ENCODE data around the gene RALGPS1. TPM values are rescaled to one million over a fixed set of nuclear protein-coding genes. Genes with fewer than 3 reads are reported as not detected.

Gene RALGPS1
- total RNA-seq, 1 experiment from 2014 or later, result 28.5 TPM

DNA sequence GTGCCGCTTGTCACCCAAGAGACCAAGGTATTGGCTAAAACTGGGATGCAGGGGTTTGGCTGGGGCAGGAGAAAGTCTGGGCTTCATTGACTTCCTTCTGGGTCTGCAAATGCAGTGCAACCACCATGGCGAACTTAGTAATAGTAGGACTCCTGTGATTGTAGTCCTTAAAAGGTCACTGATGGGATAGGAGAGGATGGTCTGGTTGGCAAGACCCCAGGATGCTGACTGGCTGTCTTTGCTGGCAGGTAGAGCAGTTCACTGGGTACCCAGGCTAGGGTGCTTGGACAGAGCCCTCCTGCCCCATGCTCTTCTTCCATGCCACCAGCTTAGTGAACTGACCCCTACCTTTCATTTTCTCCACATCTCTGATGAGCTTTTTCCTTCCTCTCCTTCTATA lies 170.6 kb downstream of the RALGPS1 start:
- Mint-ChIP-seq H3K4me3 (no peak overlapping the region), H3K27me3 (ENCODE audit: low read depth) (no peaks in the 10 kb centered on the region), H3K27ac (no peak overlapping the region), H3K9me3 (no peaks in the 10 kb centered on the region), H3K4me1 (no peaks in the 10 kb centered on the region), H3K36me3 (no peaks in the 10 kb centered on the region)
- ATAC-seq (no peak), DNase-seq (ENCODE audit: low spot score) (no peak)
- CTCF ChIA-PET, result no interaction called here
- no peak for TF ChIP-seq ZNF121 (CRISPR knock-in tag; IDR thresholded peaks at IDR 0.05)
- TF ChIP-seq, protein P1, sequence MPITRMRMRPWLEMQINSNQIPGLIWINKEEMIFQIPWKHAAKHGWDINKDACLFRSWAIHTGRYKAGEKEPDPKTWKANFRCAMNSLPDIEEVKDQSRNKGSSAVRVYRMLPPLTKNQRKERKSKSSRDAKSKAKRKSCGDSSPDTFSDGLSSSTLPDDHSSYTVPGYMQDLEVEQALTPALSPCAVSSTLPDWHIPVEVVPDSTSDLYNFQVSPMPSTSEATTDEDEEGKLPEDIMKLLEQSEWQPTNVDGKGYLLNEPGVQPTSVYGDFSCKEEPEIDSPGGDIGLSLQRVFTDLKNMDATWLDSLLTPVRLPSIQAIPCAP (CRISPR knock-in tag; IDR thresholded peaks at IDR 0.05), result no peak
- TF ChIP-seq NFE2L1 (CRISPR knock-in tag; IDR thresholded peaks at IDR 0.05), result no peak
- no peak for TF ChIP-seq ZNF671 (CRISPR knock-in tag; IDR thresholded peaks at IDR 0.05)
- TF ChIP-seq, protein P2, sequence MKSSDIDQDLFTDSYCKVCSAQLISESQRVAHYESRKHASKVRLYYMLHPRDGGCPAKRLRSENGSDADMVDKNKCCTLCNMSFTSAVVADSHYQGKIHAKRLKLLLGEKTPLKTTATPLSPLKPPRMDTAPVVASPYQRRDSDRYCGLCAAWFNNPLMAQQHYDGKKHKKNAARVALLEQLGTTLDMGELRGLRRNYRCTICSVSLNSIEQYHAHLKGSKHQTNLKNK (CRISPR knock-in tag; IDR thresholded peaks at IDR 0.05), result no peak
- TF ChIP-seq, protein P3, sequence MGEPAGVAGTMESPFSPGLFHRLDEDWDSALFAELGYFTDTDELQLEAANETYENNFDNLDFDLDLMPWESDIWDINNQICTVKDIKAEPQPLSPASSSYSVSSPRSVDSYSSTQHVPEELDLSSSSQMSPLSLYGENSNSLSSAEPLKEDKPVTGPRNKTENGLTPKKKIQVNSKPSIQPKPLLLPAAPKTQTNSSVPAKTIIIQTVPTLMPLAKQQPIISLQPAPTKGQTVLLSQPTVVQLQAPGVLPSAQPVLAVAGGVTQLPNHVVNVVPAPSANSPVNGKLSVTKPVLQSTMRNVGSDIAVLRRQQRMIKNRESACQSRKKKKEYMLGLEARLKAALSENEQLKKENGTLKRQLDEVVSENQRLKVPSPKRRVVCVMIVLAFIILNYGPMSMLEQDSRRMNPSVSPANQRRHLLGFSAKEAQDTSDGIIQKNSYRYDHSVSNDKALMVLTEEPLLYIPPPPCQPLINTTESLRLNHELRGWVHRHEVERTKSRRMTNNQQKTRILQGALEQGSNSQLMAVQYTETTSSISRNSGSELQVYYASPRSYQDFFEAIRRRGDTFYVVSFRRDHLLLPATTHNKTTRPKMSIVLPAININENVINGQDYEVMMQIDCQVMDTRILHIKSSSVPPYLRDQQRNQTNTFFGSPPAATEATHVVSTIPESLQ (CRISPR knock-in tag; IDR thresholded peaks at IDR 0.05), result no peak
- no peak for TF ChIP-seq GTF2I (CRISPR knock-in tag; conservative IDR thresholded peaks at IDR 0.05)
- TF ChIP-seq, protein P4, sequence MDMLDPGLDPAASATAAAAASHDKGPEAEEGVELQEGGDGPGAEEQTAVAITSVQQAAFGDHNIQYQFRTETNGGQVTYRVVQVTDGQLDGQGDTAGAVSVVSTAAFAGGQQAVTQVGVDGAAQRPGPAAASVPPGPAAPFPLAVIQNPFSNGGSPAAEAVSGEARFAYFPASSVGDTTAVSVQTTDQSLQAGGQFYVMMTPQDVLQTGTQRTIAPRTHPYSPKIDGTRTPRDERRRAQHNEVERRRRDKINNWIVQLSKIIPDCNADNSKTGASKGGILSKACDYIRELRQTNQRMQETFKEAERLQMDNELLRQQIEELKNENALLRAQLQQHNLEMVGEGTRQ (CRISPR knock-in tag; IDR thresholded peaks at IDR 0.05), result no peak
- no peak for TF ChIP-seq FOXP1 (CRISPR knock-in tag; IDR thresholded peaks at IDR 0.05; ENCODE audit: borderline replicate concordance)
- no peak for TF ChIP-seq ZNF138 (CRISPR knock-in tag; conservative IDR thresholded peaks at IDR 0.05)
- no peak for TF ChIP-seq NFYB (CRISPR knock-in tag; conservative IDR thresholded peaks at IDR 0.05; ENCODE audit: low read depth)
- TF ChIP-seq ESRRA (CRISPR knock-in tag; IDR thresholded peaks at IDR 0.05; ENCODE audit: borderline replicate concordance), result no peak
- no peak for TF ChIP-seq NFATC4 (CRISPR knock-in tag; IDR thresholded peaks at IDR 0.05)
- no peak for TF ChIP-seq RELA (CRISPR knock-in tag; IDR thresholded peaks at IDR 0.05; ENCODE audit: borderline replicate concordance)
- TF ChIP-seq ZNF232 (CRISPR knock-in tag; IDR thresholded peaks at IDR 0.05), result no peak
- TF ChIP-seq, protein P5, sequence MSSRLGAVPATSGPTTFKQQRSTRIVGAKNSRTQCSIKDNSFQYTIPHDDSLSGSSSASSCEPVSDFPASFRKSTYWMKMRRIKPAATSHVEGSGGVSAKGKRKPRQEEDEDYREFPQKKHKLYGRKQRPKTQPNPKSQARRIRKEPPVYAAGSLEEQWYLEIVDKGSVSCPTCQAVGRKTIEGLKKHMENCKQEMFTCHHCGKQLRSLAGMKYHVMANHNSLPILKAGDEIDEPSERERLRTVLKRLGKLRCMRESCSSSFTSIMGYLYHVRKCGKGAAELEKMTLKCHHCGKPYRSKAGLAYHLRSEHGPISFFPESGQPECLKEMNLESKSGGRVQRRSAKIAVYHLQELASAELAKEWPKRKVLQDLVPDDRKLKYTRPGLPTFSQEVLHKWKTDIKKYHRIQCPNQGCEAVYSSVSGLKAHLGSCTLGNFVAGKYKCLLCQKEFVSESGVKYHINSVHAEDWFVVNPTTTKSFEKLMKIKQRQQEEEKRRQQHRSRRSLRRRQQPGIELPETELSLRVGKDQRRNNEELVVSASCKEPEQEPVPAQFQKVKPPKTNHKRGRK (CRISPR knock-in tag; IDR thresholded peaks at IDR 0.05; ENCODE audit: borderline replicate concordance), result no peak
- TF ChIP-seq, protein P6, sequence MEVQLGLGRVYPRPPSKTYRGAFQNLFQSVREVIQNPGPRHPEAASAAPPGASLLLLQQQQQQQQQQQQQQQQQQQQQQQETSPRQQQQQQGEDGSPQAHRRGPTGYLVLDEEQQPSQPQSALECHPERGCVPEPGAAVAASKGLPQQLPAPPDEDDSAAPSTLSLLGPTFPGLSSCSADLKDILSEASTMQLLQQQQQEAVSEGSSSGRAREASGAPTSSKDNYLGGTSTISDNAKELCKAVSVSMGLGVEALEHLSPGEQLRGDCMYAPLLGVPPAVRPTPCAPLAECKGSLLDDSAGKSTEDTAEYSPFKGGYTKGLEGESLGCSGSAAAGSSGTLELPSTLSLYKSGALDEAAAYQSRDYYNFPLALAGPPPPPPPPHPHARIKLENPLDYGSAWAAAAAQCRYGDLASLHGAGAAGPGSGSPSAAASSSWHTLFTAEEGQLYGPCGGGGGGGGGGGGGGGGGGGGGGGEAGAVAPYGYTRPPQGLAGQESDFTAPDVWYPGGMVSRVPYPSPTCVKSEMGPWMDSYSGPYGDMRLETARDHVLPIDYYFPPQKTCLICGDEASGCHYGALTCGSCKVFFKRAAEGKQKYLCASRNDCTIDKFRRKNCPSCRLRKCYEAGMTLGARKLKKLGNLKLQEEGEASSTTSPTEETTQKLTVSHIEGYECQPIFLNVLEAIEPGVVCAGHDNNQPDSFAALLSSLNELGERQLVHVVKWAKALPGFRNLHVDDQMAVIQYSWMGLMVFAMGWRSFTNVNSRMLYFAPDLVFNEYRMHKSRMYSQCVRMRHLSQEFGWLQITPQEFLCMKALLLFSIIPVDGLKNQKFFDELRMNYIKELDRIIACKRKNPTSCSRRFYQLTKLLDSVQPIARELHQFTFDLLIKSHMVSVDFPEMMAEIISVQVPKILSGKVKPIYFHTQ (CRISPR knock-in tag; IDR thresholded peaks at IDR 0.05), result no peak
- TF ChIP-seq PRRX2 (CRISPR knock-in tag; IDR thresholded peaks at IDR 0.05), result no peak
- TF ChIP-seq, protein P7, sequence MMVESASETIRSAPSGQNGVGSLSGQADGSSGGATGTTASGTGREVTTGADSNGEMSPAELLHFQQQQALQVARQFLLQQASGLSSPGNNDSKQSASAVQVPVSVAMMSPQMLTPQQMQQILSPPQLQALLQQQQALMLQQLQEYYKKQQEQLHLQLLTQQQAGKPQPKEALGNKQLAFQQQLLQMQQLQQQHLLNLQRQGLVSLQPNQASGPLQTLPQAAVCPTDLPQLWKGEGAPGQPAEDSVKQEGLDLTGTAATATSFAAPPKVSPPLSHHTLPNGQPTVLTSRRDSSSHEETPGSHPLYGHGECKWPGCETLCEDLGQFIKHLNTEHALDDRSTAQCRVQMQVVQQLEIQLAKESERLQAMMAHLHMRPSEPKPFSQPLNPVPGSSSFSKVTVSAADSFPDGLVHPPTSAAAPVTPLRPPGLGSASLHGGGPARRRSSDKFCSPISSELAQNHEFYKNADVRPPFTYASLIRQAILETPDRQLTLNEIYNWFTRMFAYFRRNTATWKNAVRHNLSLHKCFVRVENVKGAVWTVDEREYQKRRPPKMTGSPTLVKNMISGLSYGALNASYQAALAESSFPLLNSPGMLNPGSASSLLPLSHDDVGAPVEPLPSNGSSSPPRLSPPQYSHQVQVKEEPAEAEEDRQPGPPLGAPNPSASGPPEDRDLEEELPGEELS (CRISPR knock-in tag; IDR thresholded peaks at IDR 0.05), result no peak
- TF ChIP-seq TEAD1 (CRISPR knock-in tag; IDR thresholded peaks at IDR 0.05), result no peak
- POLR2A ChIA-PET, result no interaction called here
